GM19455 (cell line): ENCODE results near the gene AVP.
"Not testable (repeated sequence)": the region's sequence is repeated elsewhere in the genome, so short reads cannot be mapped to it uniquely, and the experiment has no call there.

ENCODE experiments used
- ATAC-seq: cut with Tn5 transposase; IDR thresholded peaks from one replicate; pipeline ENCODE4 v1.9.1; 2021; ENCODE audit not compliant: unreplicated experiment

The AVP gene

GRCh38 chr20:3084283-3084985, at the start of gene AVP:
TSS of gene AVP (minus strand) at chr20:3084724. CDS start at chr20:3084674, 50 bp downstream.
- no peak for ATAC-seq

GRCh38 chr20:3134151-3134550, 49.6 kb upstream of the AVP start:
- no peak for ATAC-seq

- ATAC-seq: no peak
Observed at GRCh38 chr20:3133155-3133554, 48.6 kb upstream of the AVP start.

- ATAC-seq: no peak
Observed at GRCh38 chr20:3130051-3130600, 45.6 kb upstream of the AVP start.

GRCh38 chr20:3129094-3129493, 44.6 kb upstream of the AVP start:
- ATAC-seq: no peak

- ATAC-seq: no peak
Observed at GRCh38 chr20:3128275-3128984, 43.9 kb upstream of the AVP start.

- ATAC-seq: no peak
Observed at GRCh38 chr20:3126527-3126859, 42.0 kb upstream of the AVP start.

- ATAC-seq: not testable (repeated sequence)
Observed at GRCh38 chr20:3125776-3126526, 41.4 kb upstream of the AVP start.

- ATAC-seq: not testable (repeated sequence)
Observed at GRCh38 chr20:3124773-3125560, 40.4 kb upstream of the AVP start.

GRCh38 chr20:3124163-3124562, 39.6 kb upstream of the AVP start:
- ATAC-seq: not testable (repeated sequence)

- ATAC-seq: no peak
Observed at GRCh38 chr20:3123542-3123941, 39.0 kb upstream of the AVP start.

GRCh38 chr20:3121955-3122610, 37.6 kb upstream of the AVP start:
- ATAC-seq: no peak

- no peak for ATAC-seq
Observed at GRCh38 chr20:3121271-3121911, 36.9 kb upstream of the AVP start.

GRCh38 chr20:3119044-3119443, 34.5 kb upstream of the AVP start:
- no peak for ATAC-seq

- ATAC-seq: not testable (repeated sequence)
Observed at GRCh38 chr20:3117839-3118379, 33.4 kb upstream of the AVP start.

GRCh38 chr20:3116341-3116740, 31.8 kb upstream of the AVP start:
- no peak for ATAC-seq

GRCh38 chr20:3115190-3116107, 30.9 kb upstream of the AVP start:
- ATAC-seq: no peak

GRCh38 chr20:3111995-3112394, 27.5 kb upstream of the AVP start:
- ATAC-seq: no peak

GRCh38 chr20:3111507-3111906, 27.0 kb upstream of the AVP start:
- no peak for ATAC-seq
